ENCODE data around the gene SCNN1B.
"Not testable (repeated sequence)": the region's sequence is repeated elsewhere in the genome, so short reads cannot be mapped to it uniquely, and the experiment has no call there.

SCNN1B gene

DNA sequence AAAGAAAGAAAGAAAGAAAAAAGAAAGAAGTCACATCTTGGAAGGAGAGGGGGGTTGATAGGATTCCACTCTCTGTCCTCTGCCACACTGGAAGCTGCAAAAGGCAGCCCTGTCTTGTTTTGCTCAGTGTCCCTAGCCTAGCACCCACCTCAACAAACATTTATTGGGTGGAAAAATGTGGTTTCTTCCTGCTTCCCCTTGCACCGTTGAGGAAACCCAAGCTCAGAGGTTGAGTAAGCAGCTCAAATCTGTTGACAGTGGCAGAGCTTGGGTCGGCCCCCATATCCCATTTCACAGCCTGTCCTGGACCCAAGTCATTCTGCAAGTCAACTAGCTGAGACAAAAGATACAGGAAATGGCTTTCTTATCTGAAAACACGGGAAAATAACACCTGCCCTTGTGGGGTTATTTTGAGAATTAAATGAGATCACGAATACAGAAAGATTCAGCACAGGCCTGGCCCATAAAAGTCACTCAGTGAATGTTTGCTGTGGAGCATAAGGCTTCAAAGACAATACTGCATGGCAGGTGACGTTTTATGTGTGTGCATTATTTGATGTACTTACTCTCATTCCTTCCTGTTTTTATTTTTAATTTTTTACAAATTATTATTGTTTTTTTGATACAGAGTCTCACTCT lies 63.6 kb downstream of the SCNN1B start:
- Mint-ChIP-seq H3K27ac (no peak overlapping the region), H3K9me3 (no peaks in the 10 kb centered on the region), H3K4me3 (no peak overlapping the region), H3K36me3 (no peaks in the 10 kb centered on the region), H3K4me1 (peaks cover 6 to 11% of the 10 kb centered on the region in 2 donors), H3K27me3 (peaks cover 6 to 11% of the 10 kb centered on the region in 2 donors)
- DNase-seq, result no peak
- peak in 1 of 2 donors; percentile 71 for ATAC-seq (replicated peaks)

GRCh38 chr16:23366341-23366740 lies 64.2 kb downstream of the SCNN1B start:
- not testable (repeated sequence) for H3K27ac Mint-ChIP-seq; H3K36me3 Mint-ChIP-seq; H3K4me3 Mint-ChIP-seq; H3K9me3 Mint-ChIP-seq; ATAC-seq (replicated peaks); DNase-seq
- peaks cover 8 to 11% of the 10 kb centered on the region in 2 donors for H3K27me3 Mint-ChIP-seq
- H3K4me1 Mint-ChIP-seq, result peaks cover 6 to 11% of the 10 kb centered on the region in 2 donors

- DNase-seq, result no peak
- peaks cover 6 to 11% of the 10 kb centered on the region in 2 donors for H3K4me1 Mint-ChIP-seq
- H3K36me3 Mint-ChIP-seq, result no peaks in the 10 kb centered on the region
- ATAC-seq (replicated peaks), result no peak
- H3K27ac Mint-ChIP-seq, result no peak overlapping the region
- H3K27me3 Mint-ChIP-seq, result peaks cover 6 to 8% of the 10 kb centered on the region in 2 donors
- H3K9me3 Mint-ChIP-seq, result no peaks in the 10 kb centered on the region
- no peak overlapping the region for H3K4me3 Mint-ChIP-seq
Measured at GRCh38 chr16:23367564-23367963, 65.5 kb downstream of the SCNN1B start.

DNA sequence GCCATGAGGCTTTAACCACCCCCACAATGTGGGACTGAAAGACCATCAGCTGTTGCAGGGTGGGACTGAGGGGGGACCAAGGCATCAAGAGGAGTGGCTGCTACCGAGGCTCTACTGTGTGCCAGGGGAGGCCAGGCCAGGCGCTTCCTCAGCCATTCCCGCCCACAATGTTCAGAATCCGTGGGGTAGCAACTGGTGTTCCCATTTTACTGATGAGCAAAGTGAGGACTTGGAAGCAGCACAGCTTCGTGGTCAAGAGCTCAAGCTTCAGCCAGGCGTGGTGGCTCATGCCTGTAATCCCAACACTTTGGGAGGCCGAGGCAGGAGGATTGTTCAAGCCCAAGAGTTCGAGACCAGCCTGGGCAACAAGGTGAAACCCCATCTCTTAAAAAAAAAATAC lies 65.9 kb downstream of the SCNN1B start:
- Mint-ChIP-seq H3K27me3 (peaks cover 6 to 8% of the 10 kb centered on the region in 2 donors), H3K9me3 (no peaks in the 10 kb centered on the region), H3K4me3 (no peak overlapping the region), H3K4me1 (peaks cover 6 to 11% of the 10 kb centered on the region in 2 donors), H3K27ac (no peak overlapping the region), H3K36me3 (no peaks in the 10 kb centered on the region)
- no peak for DNase-seq
- no peak for ATAC-seq (replicated peaks)

GRCh38 chr16:23368469-23368868 lies 66.4 kb downstream of the SCNN1B start:
- ATAC-seq (replicated peaks) (no peak), DNase-seq (no peak)
- H3K36me3 Mint-ChIP-seq, result no peaks in the 10 kb centered on the region
- no peak overlapping the region for H3K27ac Mint-ChIP-seq
- H3K27me3 Mint-ChIP-seq, result peaks cover 6 to 11% of the 10 kb centered on the region in 2 donors
- H3K4me3 Mint-ChIP-seq, result no peak overlapping the region
- peaks cover 6 to 11% of the 10 kb centered on the region in 2 donors for H3K4me1 Mint-ChIP-seq
- no peaks in the 10 kb centered on the region for H3K9me3 Mint-ChIP-seq

- peaks cover 6 to 11% of the 10 kb centered on the region in 2 donors for H3K4me1 Mint-ChIP-seq
- ATAC-seq (replicated peaks) (peak in 1 of 2 donors; percentile 7), DNase-seq (no peak)
- no peaks in the 10 kb centered on the region for H3K36me3 Mint-ChIP-seq
- H3K27me3 Mint-ChIP-seq, result peaks cover 6 to 15% of the 10 kb centered on the region in 2 donors
- no peak overlapping the region for H3K27ac Mint-ChIP-seq
- no peak overlapping the region for H3K4me3 Mint-ChIP-seq
- no peaks in the 10 kb centered on the region for H3K9me3 Mint-ChIP-seq
Measured at GRCh38 chr16:23369416-23369815, 67.3 kb downstream of the SCNN1B start.

DNA sequence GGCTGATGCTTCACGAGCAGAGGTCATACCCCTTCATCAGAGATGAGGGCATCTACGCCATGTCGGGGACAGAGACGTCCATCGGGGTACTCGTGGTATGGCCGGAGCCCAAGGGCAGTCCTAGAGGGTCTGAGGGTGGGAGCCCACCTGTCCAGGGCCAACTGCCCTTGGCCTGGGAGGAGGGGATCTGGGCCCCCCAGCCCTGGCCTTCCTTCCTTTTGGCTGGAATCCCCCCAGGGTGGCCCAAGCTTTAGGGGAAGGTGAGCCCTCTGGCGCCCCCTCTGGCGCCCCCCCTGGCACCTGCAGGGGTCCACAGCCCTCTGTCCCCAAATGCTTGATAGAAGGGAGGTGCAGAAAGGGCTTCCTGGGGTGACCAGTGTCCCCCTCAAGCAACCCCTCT lies 69.3 kb downstream of the SCNN1B start:
- DNase-seq, result no peak
- peaks cover 13 to 15% of the 10 kb centered on the region in 2 donors for H3K27me3 Mint-ChIP-seq
- no peak overlapping the region for H3K27ac Mint-ChIP-seq

DNA sequence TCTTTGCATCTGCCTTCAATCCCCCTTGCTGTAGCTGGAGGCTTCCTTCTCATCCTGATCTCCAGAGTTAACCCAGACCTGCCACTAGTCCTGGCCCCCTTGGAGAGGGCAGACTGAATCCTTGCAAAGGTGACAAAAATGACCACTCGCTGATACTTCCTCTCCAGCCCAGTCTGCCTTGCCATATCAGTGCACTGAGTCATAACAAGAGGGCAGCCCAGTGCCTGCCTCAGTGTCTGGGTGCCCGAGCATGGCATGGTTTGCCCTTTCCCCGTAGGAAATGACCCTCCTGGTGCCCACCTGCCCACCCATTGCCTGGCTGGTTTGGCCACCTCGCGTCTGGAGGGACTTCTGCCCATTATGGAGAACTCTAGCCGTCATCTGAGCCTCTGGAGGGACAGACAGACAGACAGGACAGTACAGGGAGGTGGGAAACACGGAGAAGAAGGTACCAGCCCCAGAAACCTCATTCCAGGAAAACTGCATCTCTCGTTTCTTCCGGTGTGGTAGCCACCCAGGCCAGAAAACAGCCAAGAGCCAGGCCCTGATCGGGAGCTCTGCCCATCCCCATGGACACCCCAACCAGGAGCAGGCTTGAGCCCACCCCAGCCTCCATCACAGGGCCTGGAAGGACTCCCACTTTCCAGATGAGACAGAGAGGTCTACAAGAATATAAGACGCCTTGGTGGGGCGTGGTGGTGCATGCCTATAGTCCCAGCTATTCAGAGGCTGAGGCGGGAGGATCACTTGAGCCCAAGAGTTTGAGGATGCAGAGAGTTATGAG lies 71.5 kb downstream of the SCNN1B start:
- ATAC-seq (replicated peaks) (no peak), DNase-seq (no peak)
- peaks cover 14 to 15% of the 10 kb centered on the region in 2 donors for H3K27me3 Mint-ChIP-seq
- H3K4me1 Mint-ChIP-seq, result no peaks in the 10 kb centered on the region
- H3K9me3 Mint-ChIP-seq, result no peaks in the 10 kb centered on the region
- no peak overlapping the region for H3K27ac Mint-ChIP-seq
- no peaks in the 10 kb centered on the region for H3K36me3 Mint-ChIP-seq
- H3K4me3 Mint-ChIP-seq, result no peak overlapping the region

More for the DNA sequence above, 69.3 kb downstream of the SCNN1B start:
- ATAC-seq (replicated peaks), result no peak
- no peaks in the 10 kb centered on the region for H3K9me3 Mint-ChIP-seq
- H3K36me3 Mint-ChIP-seq, result no peaks in the 10 kb centered on the region
- no peaks in the 10 kb centered on the region for H3K4me1 Mint-ChIP-seq
- no peak overlapping the region for H3K4me3 Mint-ChIP-seq

DNA sequence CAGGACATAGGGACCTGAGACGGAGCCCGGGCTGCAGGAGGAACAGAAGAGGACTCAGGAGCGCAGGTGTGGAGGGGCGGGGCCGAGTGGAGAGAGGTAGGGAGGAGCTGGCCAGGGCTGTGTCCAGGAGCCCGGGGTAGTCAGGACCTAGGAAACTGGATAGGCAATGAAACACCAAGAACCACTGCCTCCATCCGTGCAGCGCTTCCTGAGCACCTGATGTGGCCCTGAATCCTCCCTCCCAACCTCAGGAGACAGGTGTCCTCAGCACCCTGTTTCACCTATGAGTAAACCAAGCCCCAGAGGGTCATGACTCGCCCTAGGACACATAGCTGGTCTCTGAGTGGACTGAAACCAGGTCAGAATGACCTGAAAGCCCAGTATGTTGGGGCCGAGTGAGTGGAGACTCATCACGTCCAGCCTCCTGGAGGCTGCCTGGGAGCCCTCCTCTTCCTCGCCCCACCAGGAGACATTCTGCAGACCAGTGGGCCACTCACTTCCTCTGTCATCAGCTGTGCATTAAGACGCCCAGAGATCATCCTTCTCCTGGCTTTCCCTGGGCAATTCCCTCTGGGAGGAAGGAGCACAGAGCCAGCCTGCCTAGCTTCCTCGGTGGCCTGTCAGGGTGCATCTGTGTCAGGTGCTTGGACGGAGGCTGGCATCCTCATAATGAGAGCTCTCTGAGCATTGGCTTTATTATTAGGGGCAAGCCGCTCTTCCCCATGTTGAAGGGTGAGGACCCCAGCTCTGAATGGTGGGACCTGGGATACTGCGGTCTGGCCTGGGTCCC lies 72.8 kb downstream of the SCNN1B start:
- DNase-seq, result no peak
- Mint-ChIP-seq H3K27me3 (peaks cover 19 to 22% of the 10 kb centered on the region in 2 donors), H3K36me3 (no peaks in the 10 kb centered on the region), H3K27ac (no peak overlapping the region), H3K4me1 (no peaks in the 10 kb centered on the region), H3K9me3 (no peaks in the 10 kb centered on the region), H3K4me3 (no peak overlapping the region)
- ATAC-seq (replicated peaks), result no peak

DNA sequence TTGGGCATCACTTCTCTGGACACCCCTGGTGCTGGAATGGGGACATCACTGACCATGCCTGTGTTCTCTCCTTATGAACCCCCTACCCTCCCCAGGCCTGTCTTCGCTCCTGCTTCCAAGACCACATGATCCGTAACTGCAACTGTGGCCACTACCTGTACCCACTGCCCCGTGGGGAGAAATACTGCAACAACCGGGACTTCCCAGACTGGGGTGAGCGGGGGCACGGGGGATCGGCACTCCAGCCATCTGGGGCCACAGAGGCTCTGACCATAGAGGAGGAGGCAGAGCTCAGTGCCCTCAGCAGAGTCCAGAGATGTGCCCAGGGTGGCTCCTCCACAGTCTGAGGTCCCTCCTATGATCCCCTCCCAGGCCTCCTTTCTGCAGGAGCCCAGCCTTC lies 73.5 kb downstream of the SCNN1B start:
- H3K27ac Mint-ChIP-seq, result no peak overlapping the region
- peaks cover 13 to 18% of the 10 kb centered on the region in 2 donors for H3K27me3 Mint-ChIP-seq
- H3K9me3 Mint-ChIP-seq, result no peaks in the 10 kb centered on the region
- ATAC-seq (replicated peaks), result no peak
- H3K4me3 Mint-ChIP-seq, result no peak overlapping the region
- H3K36me3 Mint-ChIP-seq, result no peaks in the 10 kb centered on the region
- DNase-seq, result no peak
- no peaks in the 10 kb centered on the region for H3K4me1 Mint-ChIP-seq

DNA sequence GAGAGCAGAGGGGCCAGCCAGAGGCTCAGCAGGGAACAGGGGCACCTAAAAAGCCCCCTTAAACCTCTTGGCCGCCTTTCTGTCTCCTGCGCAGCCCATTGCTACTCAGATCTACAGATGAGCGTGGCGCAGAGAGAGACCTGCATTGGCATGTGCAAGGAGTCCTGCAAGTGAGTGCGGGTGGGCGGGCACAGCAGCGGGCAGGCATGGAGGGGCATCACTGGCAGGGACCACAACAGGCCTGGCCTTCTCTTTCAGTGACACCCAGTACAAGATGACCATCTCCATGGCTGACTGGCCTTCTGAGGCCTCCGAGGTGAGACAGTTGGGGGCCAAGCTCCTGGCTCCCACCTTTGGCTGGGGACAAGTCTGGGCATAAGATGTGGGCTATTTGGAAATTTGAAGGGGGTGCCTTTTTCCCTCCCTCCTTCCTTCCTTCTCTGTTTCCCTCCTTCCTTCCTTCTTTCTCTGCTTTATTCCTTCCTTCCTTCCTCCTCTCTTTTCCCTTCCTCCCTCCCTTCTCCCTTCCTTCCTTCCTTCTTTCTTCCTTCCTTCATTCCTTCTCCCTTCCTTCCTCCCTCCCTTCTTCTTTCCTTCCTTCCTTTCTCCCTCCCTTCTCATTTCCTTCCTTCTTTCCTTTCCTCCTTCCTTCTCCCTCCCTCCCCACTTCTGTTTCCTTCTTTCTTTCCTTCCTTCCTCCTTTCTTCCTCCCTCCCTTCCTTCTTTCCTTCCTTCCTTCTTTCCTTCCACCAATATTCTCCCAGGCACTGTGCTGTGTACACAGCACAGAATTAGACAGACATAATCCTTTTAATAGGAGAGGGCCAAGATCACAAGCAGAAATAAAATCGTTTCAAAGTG lies 75.2 kb downstream of the SCNN1B start:
- H3K9me3 Mint-ChIP-seq, result no peaks in the 10 kb centered on the region
- H3K36me3 Mint-ChIP-seq, result no peaks in the 10 kb centered on the region
- DNase-seq (no peak), ATAC-seq (replicated peaks) (no peak)
- H3K4me3 Mint-ChIP-seq, result no peak overlapping the region
- no peaks in the 10 kb centered on the region for H3K4me1 Mint-ChIP-seq
- no peak overlapping the region for H3K27ac Mint-ChIP-seq
- H3K27me3 Mint-ChIP-seq, result peaks cover 13 to 14% of the 10 kb centered on the region in 2 donors

DNA sequence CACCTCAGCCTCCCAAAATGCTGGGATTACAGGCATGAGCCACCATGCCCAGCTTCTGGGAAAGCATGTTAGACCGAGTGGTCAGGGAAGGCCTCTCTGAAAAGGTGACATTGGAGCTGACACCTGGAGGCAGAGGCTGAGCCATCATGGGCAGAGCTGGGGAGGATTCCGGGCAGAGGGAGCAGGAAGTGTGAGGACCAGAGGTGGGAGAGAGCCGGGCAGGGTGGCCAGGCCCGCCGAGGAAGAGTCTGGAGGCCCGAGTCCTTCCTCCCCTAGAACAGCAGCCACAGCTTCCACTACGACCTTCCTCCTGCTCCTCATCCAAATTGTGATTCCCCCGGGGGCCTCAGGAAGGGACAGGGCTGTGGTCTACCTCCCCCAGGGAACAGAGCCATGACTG lies 76.2 kb downstream of the SCNN1B start:
- no peaks in the 10 kb centered on the region for H3K9me3 Mint-ChIP-seq
- H3K27me3 Mint-ChIP-seq, result peaks cover 13 to 14% of the 10 kb centered on the region in 2 donors
- H3K36me3 Mint-ChIP-seq, result no peaks in the 10 kb centered on the region
- DNase-seq (no peak), ATAC-seq (replicated peaks) (no peak)
- no peak overlapping the region for H3K27ac Mint-ChIP-seq
- H3K4me3 Mint-ChIP-seq, result no peak overlapping the region
- no peaks in the 10 kb centered on the region for H3K4me1 Mint-ChIP-seq

GRCh38 chr16:23378921-23379320 lies 76.8 kb downstream of the SCNN1B start:
- Mint-ChIP-seq H3K36me3 (no peaks in the 10 kb centered on the region), H3K9me3 (no peaks in the 10 kb centered on the region), H3K4me3 (no peak overlapping the region), H3K4me1 (no peaks in the 10 kb centered on the region), H3K27me3 (peaks cover 8 to 13% of the 10 kb centered on the region in 2 donors), H3K27ac (no peak overlapping the region)
- DNase-seq (no peak), ATAC-seq (replicated peaks) (no peak)

DNA sequence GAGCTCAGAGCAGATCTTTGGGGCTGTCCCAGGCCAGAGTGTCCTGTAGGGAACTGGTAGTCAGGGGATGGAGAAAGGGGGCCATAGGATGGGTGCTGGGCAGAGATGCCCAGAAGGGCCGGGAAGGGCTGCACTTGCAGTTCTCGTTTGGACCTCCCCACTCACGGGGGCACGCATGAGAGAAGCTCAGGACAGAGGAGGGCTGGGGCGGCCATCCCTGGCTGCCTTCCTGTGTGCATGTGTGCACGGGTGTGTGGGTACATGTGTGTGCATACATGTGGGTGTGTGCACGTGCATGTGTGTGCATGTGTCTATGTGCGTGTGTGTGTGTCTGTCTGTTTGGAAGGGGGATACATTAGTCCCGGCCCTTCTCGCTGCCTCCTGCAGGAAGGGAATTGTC lies 77.6 kb downstream of the SCNN1B start:
- peaks cover 8 to 13% of the 10 kb centered on the region in 2 donors for H3K27me3 Mint-ChIP-seq
- H3K4me1 Mint-ChIP-seq, result no peaks in the 10 kb centered on the region
- ATAC-seq (replicated peaks) (no peak), DNase-seq (no peak)
- no peaks in the 10 kb centered on the region for H3K9me3 Mint-ChIP-seq
- no peaks in the 10 kb centered on the region for H3K36me3 Mint-ChIP-seq
- no peak overlapping the region for H3K4me3 Mint-ChIP-seq
- no peak overlapping the region for H3K27ac Mint-ChIP-seq

Data from stimulated activated naive B cell treated with anti-CD40 and anti-IgM and Interleukin-4, amounts not matched to agents 10 μg/mL and 1 μg/mL and 100 μg/mL, for 72 hours (primary cell).